HK-2 (cell line): ENCODE results near the gene PROM2.

Experiments
- DNase-seq: peaks from one replicate; pipeline ENCODE4 v3.0.0-alpha.2; 2018; ENCODE audit not compliant: unreplicated experiment

PROM2 gene

DNA sequence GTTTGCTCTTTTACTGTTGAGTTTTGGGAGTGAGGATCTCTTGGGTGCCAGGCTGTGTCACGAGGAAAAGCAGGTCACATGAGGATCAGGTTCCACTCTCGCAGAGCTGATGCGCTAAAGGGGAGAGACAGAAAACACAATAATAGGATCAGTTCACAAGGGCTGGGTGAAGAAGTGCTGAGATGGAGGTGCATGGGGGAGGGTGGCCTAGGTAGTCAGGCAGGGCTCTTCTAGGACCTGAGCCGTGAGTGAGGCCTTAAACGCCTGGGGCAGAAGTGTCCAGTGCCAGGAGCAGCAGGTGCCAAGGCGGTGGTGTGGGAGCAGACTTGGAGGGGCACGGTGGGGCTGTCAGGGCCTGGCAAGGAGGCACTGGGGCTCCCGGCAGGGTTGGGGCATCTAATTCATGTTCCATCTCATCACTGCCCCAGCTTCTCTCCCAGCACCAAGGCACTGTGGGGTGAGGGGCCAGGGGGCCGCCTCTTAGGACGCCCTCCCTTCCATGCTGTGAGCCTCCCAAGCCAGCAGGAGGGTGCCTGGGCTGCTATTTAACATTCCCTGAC lies 32.2 kb downstream of the PROM2 start:
- no peak for DNase-seq

GRCh38 chr2:95307036-95307435 lies 32.8 kb downstream of the PROM2 start:
- no peak for DNase-seq

- no peak for DNase-seq
Measured at GRCh38 chr2:95307878-95308277, 33.6 kb downstream of the PROM2 start.

DNA sequence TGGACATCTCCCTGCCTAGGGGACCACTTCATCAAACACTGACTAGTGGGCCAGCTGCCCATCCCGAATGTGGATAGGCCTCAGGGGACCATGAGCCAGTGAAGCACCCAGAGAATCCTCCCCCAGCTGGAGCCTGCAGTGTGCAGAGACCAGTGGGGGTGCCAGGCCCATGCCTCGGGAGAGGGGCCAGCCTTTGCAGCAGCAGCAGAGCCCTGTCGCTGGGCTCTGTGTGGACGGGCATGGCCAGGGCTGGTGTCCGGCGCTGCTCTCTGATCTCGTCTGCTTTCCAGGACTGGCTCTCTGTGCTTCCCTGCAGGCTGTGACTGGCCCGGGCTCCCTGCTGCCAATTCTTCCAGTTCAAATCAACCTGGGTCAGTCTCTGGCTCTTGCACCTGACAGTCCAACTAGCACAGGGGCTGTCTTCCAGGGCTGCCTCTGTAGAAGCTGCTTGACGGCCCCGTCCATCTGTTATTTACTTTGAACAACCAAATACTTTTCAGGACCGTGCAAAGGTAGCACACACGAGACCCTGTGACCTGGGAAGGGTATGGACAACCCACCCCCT lies 34.3 kb downstream of the PROM2 start:
- DNase-seq = no peak

GRCh38 chr2:95309599-95309998 lies 35.4 kb downstream of the PROM2 start:
- no peak for DNase-seq

GRCh38 chr2:95310216-95310615 lies 36.0 kb downstream of the PROM2 start:
- DNase-seq = no peak

- no peak for DNase-seq
Measured at GRCh38 chr2:95310651-95311050, 36.4 kb downstream of the PROM2 start.

DNA sequence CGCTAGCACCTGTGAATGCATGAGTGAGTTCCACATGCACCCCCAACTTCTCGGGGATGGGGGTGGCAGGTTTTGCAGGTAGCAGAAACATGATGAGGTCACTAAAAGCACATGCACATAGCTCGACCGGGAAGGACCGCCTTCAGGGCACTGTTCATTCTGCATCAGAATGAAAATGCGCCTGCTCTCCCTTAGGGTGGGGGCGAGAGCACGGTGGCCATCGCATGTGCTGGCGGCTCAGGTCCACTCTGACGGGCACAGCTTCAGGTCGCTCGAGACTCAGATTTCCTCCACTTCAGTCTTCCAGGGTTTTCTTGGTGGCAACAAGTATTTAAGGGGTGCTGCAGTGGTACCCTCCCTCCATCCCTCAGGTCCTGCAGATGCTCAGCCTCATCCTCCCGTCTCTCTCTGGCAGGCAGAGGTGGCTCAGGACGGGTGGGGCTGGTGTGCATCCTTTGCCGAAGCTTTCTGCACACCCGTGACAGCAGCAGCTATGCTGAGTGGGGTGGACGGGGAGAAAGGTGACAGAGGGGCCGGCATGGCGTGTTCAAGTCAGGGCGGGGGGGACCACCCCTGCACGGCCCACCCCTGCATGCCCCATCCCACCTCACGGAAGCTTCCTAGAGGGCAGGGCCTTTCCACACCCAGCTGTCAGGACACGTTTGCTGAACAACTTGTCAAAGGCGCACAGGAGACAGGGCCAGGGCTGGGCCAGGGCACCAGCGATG lies 37.7 kb downstream of the PROM2 start:
- no peak for DNase-seq

- DNase-seq = no peak
Measured at GRCh38 chr2:95312543-95313201, 38.4 kb downstream of the PROM2 start.

- DNase-seq = no peak
Measured at GRCh38 chr2:95313296-95314131, 39.3 kb downstream of the PROM2 start.

- DNase-seq = no peak
Measured at GRCh38 chr2:95314598-95314963, 40.3 kb downstream of the PROM2 start.

DNA sequence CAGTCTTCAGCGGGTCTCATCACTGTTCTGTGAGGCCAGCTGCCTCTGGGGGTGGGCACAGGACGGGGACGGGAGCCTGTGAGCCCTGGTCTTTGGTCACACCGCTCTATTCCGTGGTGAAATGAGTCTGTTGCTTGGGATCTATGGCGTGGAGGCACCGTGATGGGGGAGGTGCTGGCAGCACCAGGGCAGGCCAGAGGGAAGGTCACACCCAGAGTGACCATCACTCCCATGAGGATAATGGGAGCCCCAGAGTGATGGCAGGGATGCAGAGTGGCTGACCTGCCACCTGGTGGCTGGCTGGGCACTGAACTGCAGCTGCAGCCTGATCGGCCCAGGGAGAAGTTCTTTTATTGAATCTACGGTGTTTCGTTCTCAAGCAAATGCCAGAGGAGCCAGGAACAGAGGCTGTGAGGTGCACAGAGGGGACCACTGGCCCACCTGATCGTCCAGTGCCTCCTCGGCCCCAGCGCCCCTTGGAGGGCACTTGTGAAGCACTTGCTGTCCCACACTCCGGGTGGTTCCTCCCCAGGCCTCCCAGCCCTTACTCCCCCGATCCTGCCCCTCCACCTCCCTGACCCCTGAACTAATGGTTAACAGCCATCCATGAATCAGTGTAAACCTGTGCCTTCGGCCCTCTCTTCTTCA lies 40.8 kb downstream of the PROM2 start:
- DNase-seq = peak; percentile 71

DNA sequence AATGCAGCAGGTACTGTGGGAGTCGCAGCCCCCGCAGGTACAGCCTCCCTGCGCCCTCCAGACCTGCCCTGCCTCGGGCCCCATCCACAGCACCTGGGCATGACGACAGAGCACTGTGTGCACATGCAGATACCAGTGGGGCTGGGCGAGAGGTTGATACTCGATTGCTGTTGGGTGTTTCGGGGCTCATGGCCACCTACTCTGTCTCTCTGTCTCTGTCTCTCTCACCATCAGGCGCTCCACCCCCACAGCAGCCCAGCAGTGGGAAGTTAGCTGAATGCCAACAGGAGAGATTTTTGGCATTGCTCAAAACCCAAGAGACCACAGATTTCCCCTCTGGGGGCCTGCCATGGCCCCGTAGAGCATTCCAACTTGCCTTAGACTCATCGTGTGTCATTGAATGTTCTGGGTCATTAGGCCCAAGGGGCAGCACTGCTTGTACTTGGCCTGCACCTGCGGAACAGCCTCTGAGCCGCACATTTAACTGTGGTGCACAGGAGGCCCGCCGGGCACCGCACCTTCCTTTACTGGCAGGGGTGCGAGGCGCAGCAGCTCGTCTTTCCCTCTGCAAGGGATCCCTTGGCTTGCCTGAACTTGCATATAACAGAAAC lies 41.7 kb downstream of the PROM2 start:
- peak; percentile 88 for DNase-seq

- DNase-seq = no peak
Measured at GRCh38 chr2:95316466-95317122, 42.3 kb downstream of the PROM2 start.

DNA sequence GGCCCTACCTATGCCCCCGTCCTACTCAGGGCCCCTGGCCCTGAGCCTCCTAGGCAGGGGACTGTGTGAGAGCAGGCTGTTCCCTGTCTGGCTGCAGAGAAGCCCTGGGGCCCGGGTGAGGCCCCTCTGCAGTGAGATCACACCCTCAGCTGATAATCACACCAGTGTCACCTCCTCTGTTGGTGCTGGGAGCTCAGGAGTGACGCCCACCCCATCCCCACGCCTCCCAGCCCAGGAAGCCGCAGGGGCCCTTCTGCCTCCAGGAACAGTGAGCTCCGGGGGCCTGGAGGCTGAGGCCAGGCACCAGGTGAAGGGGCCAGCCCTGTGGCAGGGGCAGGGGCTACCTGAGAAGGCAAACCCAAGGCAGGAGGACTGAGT lies 42.9 kb downstream of the PROM2 start:
- peak; percentile 61 for DNase-seq

- DNase-seq = no peak
Measured at GRCh38 chr2:95317665-95318425, 43.6 kb downstream of the PROM2 start.

GRCh38 chr2:95318431-95319220 lies 44.4 kb downstream of the PROM2 start:
- no peak for DNase-seq

- DNase-seq = no peak
Measured at GRCh38 chr2:95319481-95320343, 45.5 kb downstream of the PROM2 start.
